ENCODE measurements around the gene CBR1.

Gene CBR1

DNA sequence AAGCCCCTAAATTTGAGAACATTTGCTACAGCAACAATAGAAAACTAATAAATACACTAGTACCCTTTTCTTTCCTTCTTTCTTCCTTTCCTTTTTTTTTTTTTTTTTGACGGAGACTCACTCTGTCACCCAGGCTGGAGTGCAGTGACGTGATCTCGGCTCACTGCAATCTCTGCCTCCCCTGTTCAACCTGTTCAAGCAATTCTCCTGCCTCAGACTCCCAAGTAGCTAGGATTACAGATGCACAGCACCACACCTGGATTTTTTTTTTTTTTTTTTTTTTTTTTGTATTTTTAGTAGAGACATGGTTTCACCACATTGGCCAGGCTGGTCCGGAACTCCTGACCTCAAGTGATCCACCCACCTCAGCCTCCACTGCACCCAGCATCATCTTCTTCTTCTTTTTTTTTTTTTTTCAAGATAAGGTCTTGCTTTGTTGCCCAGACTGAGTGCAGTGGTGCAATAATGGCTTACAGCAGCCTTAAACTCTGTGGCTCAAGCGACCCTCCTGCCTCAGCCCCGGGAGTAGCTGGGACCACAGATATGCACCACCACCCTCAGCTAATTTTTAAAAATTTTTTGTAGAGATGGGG, 45.4 kb downstream of the CBR1 start:
- DNase-seq (ENCODE audit: low spot score), result no peak

- no peak for DNase-seq (ENCODE audit: low spot score)
Observed at GRCh38 chr21:36117286-36117741, 47.5 kb downstream of the CBR1 start.

- no peak for DNase-seq (ENCODE audit: low spot score)
Observed at GRCh38 chr21:36120304-36120888, 50.6 kb downstream of the CBR1 start.

All from CD4-positive, alpha-beta T cell treated with Interleukin-6 at 100 ng/mL for 8 hours (primary cell).